Left renal cortex interstitium (tissue), 4 donors: ENCODE measurements around the gene WDR11. TPM values are rescaled to one million over a fixed set of nuclear protein-coding genes. Genes with fewer than 3 reads are reported as not detected.

Source experiments
- DNase-seq, 4 donors: peaks; one replicate each; pipeline ENCODE4 v3.0.0-alpha.2; 2013; ENCODE audit warnings: low read depth in 4 of 4, low spot score in 2 of 4, missing footprints in 1 of 4
- polyA plus RNA-seq, 4 donors: library from polyadenylated mRNA; unstranded; fragments of 120-200 nt; gene quantifications; one replicate each; pipeline ENCODE4 v1.2.1, GENCODE V29; 2013; ENCODE audit not compliant: insufficient read length in 4 of 4

WDR11 gene
- polyA plus RNA-seq, 4 donors, result 58.2 to 94.3 (median 78.9) TPM

DNA sequence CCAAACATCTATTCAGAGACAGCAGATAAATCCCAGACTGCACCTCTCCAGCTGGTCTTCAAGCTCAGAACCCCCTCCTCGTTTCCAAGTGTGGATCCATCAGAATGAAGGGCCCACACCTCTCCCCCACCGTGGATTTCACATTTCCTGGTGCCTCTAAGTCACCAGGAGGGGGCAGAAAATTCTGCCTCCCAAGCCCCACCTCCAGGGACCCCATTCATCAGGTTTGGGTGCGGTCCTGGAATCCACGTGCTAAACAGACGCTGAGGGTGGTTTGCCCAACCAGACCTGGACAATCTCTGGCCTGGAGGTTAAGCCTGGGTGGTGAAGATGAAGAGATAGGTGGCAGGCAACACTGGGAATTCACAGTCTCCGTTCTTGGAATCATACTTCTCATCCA is 92.4 kb downstream of the WDR11 start:
- DNase-seq, result no peak

DNA sequence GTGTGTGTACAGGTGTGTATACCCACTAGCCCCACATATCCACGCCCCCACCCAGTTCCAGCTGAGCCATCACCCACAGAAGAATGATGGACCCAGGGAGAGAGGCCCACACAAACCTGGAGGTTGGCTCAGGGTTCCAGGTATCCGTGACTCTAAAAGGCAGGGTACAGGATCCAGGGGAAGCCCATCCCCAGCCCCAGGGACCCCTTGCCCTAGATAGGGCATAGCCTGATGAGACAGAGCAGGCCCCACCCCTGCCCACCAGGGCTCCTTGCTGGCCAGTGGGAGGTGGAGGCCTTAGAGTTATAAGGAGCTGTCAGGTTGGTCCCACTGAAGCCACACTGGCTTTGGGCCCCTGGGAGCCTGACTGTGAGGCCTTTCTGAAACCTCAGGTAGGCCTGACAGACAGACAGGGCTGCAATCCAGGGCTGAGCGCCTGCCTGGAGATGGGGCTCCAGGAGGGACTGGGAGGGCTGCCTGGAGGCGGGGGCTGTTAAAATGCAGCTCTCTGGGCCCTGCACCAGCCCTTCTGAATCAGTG is 93.5 kb downstream of the WDR11 start:
- no peak for DNase-seq

DNA sequence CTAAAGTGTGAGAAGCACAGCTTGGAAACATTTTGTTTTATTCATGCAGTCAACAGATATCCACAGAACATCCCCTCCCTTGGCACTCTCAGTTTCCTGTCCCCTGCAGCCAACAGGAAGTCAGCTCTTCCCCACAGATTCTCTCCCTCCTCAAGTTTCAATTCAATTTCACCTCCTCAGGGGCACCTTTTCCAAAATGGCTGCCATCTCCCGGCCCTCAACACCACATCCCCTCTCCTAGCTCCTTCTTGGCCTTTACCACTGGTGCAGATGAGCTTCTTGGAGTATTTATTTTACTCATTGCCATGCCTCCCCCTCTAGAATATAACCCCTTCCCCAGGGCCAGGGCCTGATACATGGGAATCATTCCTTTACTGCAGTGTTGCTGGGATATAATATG is 94.0 kb downstream of the WDR11 start:
- DNase-seq, result no peak

DNA sequence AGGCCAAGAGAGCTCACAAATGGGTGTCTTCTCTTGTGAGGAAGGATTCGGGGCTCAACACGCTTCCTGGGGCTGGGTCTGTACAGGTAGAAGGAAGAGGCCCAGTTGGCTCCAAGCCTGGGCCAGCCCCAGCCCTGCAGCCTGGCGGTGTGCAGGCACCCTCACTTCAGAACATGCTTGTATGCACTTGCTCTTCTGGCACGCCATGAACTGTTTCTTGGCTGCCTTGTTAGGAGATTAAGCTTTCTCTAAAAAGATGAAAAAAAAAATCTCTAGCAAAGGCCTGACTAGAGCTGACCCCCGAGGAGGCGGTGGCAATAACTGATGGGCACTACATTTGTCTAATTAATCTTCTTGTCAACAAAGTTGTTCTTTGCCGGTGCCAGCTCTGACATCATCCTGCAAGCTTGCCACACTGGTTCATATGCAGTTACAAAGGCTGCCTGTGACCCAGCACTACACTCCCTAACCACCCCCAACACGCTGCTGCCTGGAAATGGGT is 94.7 kb downstream of the WDR11 start:
- DNase-seq, result no peak

DNA sequence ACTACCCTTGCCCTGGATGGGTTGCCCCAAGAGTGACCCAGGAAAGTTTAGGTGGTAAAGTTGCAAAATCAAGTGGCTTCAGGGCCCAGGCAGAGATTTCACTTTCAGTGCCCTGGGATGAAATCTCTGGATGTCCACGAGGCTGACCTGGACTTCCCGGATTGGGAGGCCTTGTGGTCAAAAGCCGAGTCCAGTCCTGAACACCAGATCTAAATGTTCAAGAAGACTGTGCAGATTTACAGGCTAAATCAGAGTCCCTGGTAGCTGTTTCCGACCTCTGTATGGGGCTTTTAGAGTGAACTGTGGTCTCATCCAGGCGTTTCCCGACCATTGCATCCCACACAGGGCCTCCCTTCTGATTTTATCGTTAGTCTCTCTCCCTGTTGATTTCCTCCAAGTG is 95.3 kb downstream of the WDR11 start:
- no peak for DNase-seq

DNA sequence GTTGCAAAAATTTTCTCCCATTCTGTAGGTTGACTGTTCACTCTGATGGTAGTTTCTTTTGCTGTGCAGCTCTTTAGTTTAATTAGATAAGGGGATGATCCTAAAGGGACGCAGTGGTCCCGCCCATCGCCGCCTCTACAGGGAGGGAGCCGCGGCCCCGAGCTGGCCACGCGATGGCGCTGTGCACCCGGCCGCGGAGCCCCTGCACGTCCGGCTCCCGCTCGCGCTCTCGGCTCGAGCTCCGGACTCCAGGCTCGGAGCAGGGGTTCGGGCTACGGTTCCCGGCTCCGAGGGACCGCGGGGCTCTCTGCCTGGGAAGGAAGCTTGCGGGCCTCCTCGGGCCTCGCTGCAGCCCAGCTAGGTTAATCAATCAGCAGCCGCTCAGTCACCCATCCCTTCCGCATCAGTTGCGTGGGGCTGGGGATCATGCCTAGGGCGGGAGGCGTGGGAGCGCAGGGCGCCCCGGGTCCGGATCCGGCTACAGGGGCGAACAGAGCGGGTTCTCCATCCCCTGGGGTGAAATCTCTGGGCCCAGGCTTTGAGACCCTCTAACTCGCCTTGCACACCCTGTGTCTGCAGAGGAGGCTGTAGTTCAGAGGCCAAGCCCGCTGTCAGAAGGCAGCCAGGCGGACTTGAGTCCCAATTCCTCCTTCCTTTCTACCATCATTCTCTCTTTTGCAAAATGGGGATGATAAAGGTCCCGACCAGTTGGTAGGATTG is 97.9 kb downstream of the WDR11 start:
- peak in 2 of 4 donors; percentile 58 to 74 for DNase-seq

DNA sequence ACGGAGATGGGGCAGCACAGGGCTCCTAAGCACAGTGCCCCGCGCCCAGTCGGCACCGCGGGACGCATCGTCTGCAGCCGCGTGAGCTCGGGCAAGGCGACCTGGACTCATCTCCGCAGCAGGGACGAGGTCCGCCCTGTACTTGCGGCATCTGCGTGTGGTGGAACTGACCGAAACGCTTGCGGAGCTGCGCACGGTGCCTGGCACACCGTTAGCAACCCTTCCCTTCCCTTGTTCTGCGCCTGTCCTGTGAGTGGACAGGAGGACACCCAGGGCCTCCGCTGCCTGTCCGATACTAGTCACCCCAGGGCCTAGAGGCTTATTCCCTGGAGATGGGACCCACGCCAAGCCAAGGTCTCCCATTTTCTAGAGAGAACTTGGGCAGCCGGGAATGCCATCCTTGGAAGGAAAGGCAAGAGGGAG is 98.5 kb downstream of the WDR11 start:
- no peak for DNase-seq

DNA sequence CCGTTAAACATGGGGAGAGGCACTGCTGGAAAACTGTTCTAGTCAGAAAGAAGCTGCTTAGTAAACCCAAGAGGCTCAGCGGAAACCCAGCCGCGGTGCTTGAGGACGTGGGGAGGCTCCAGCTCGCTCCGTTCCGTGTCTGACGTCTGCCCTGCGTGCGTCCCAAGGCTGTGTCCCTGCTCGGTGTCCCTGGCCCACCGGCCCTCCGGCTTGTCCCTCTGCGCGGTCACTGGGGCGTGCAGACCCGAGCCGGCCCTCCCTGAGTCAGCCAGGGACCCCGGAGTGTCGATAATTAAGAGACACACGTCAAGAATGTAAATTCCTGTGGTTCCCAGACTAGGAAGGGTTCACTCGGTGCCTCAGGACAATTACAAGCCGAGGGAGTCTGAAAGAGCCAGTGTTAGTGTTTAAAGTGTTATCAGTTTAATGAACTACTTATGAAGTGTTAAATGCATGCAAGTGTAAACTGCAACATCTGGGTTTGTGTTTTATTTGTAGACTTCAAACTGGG is 98.9 kb downstream of the WDR11 start:
- no peak for DNase-seq

DNA sequence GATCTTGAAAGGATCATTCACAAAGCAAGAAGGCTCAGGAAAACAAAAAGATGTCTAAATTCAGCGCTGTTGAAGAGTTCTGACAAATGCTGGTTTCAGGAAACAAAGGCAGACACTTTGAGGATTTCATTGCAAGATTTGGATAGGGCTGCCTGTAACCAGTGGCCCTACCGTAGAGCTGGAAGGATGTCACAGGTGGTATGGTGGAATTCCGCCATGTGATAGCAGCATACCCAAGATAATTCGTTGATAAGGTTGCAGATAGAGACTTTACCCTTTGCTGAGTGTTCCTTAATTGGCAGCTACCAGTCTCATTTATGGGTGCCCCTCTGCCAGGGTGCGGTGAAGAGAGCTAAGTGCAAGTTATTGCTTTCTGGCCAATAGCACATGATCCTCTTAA is 100.1 kb downstream of the WDR11 start:
- DNase-seq, result no peak

DNA sequence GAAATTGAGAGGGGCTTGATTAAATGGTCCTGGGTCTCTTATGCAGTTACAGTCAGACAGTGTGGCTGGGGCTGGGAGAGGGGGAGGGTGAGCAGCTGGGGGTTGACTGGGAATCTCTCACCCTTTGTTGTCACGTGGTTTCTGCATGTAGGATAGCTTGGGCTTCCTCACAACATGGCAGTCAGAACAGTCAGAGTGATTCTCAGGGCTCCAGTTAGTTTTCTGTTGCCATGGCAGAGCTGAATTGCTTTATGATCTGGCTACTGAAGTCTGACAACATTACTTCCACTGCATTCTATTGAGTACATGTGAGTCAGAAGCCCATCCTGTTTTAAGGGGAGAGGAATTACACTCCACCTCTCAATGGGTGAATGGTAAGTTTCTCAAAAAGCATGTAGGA is 102.7 kb downstream of the WDR11 start:
- no peak for DNase-seq
